ENCODE data around the gene CD247.
A peak's percentile ranks its signal among the peaks of the same experiment; 100 is the strongest.
"Not testable (repeated sequence)": the region's sequence is repeated elsewhere in the genome, so short reads cannot be mapped to it uniquely, and the experiment has no call there.

The CD247 gene

DNA sequence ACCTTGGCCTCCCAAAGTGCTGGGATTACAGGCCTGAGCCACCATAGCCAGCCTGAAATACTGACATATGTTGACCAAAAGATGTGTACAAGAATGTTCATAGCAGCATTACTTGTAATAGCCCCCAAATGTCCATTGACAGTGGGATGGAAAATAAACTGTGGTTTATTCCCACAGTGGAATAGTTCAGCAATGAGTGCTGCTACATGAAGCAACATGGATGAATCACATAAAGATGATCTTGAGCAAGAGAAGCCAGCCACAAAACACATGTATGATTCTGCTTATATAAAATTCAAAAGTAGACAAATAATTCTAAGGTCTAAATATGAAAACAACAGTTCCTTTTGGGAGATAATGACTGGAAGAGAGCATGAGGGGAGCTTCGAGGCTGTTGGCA is 44.4 kb upstream of the CD247 start:
- Histone ChIP-seq H3K9ac (ENCODE audit: low read depth, low read length, poor library complexity, severe bottlenecking) (no peak overlapping the region), H4K20me1 (ENCODE audit: insufficient read depth, low read length, poor library complexity, severe bottlenecking) (no peaks in the 10 kb centered on the region), H3K4me2 (ENCODE audit: low read depth, low read length, poor library complexity, severe bottlenecking) (no peak overlapping the region), H3K4me3 (ENCODE audit: low read length, poor library complexity, severe bottlenecking) (no peak overlapping the region), H3K4me1 (ENCODE audit: insufficient read depth, low read length, poor library complexity, severe bottlenecking) (peaks cover 14% of the 10 kb centered on the region), H2AFZ (ENCODE audit: low read length) (no peak overlapping the region), H3K27me3 (ENCODE audit: insufficient read depth, low read length, poor library complexity, severe bottlenecking) (no peaks in the 10 kb centered on the region), H3K36me3 (ENCODE audit: insufficient read depth, low read length) (no peaks in the 10 kb centered on the region), H3K9me2 (replicated peaks; ENCODE audit: low read depth, low read length) (no peaks in the 10 kb centered on the region), H3K9me3 (ENCODE audit: insufficient read depth, low read depth, low read length) (no peaks in the 10 kb centered on the region), H3F3A (ENCODE audit: low read depth) (no peaks in the 10 kb centered on the region), H3K79me2 (ENCODE audit: insufficient read depth, low read length) (no peaks in the 10 kb centered on the region)
- TF ChIP-seq EZH2phosphoT487 (IDR thresholded peaks at IDR 0.05; ENCODE audit: borderline replicate concordance) = no peak
- TF ChIP-seq, protein P1, sequence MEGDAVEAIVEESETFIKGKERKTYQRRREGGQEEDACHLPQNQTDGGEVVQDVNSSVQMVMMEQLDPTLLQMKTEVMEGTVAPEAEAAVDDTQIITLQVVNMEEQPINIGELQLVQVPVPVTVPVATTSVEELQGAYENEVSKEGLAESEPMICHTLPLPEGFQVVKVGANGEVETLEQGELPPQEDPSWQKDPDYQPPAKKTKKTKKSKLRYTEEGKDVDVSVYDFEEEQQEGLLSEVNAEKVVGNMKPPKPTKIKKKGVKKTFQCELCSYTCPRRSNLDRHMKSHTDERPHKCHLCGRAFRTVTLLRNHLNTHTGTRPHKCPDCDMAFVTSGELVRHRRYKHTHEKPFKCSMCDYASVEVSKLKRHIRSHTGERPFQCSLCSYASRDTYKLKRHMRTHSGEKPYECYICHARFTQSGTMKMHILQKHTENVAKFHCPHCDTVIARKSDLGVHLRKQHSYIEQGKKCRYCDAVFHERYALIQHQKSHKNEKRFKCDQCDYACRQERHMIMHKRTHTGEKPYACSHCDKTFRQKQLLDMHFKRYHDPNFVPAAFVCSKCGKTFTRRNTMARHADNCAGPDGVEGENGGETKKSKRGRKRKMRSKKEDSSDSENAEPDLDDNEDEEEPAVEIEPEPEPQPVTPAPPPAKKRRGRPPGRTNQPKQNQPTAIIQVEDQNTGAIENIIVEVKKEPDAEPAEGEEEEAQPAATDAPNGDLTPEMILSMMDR (conservative IDR thresholded peaks at IDR 0.05; ENCODE audit: low read length) = no peak

DNA sequence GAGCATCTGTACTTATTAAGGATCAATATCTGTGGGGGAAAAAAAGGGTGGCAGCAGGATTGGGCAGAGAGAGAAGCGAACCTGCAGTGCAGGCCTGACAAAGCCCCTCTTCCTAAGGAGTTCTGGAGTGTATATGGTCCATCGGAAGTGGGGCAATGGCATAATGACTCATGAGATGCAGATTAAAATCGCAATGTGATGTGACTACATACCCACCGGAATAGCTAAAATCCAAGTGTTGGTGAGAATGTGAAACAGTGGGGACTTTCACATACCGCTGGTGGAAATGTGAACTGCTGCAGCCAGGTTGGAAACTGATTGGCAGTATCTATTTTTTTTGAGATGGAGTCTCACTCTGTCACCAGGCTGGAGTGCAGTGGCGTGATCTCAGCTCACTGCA is 43.4 kb upstream of the CD247 start:
- TF ChIP-seq, protein P1 (conservative IDR thresholded peaks at IDR 0.05; ENCODE audit: low read length) = no peak
- no peak for TF ChIP-seq EZH2phosphoT487 (IDR thresholded peaks at IDR 0.05; ENCODE audit: borderline replicate concordance)

GRCh38 chr1:167555971-167556714 is 37.8 kb upstream of the CD247 start:
- TF ChIP-seq, protein P1 (conservative IDR thresholded peaks at IDR 0.05; ENCODE audit: low read length) = peak; percentile 97
- TF ChIP-seq EZH2phosphoT487 (IDR thresholded peaks at IDR 0.05; ENCODE audit: borderline replicate concordance) = no peak
- Histone ChIP-seq H3K4me3 (ENCODE audit: low read length, poor library complexity, severe bottlenecking) (no peak overlapping the region), H3K9me2 (replicated peaks; ENCODE audit: low read depth, low read length) (no peaks in the 10 kb centered on the region), H3K36me3 (ENCODE audit: insufficient read depth, low read length) (no peaks in the 10 kb centered on the region), H4K20me1 (ENCODE audit: insufficient read depth, low read length, poor library complexity, severe bottlenecking) (no peaks in the 10 kb centered on the region), H3F3A (ENCODE audit: low read depth) (no peaks in the 10 kb centered on the region), H3K79me2 (ENCODE audit: insufficient read depth, low read length) (peaks cover 5% of the 10 kb centered on the region; the same call in 1 of the 2 replicates), H3K9ac (ENCODE audit: low read depth, low read length, poor library complexity, severe bottlenecking) (no peak overlapping the region), H3K4me1 (ENCODE audit: insufficient read depth, low read length, poor library complexity, severe bottlenecking) (peaks cover 19% of the 10 kb centered on the region), H3K4me2 (ENCODE audit: low read depth, low read length, poor library complexity, severe bottlenecking) (no peak overlapping the region), H2AFZ (ENCODE audit: low read length) (no peak overlapping the region), H3K9me3 (ENCODE audit: insufficient read depth, low read depth, low read length) (no peaks in the 10 kb centered on the region), H3K27me3 (ENCODE audit: insufficient read depth, low read length, poor library complexity, severe bottlenecking) (no peaks in the 10 kb centered on the region)

More for the DNA sequence above, 43.4 kb upstream of the CD247 start:
- no peaks in the 10 kb centered on the region for H3K36me3 ChIP-seq (ENCODE audit: insufficient read depth, low read length)
- no peak overlapping the region for H2AFZ ChIP-seq (ENCODE audit: low read length)
- no peaks in the 10 kb centered on the region for H3F3A ChIP-seq (ENCODE audit: low read depth)
- no peaks in the 10 kb centered on the region for H3K9me2 ChIP-seq (replicated peaks; ENCODE audit: low read depth, low read length)
- H3K27me3 ChIP-seq (ENCODE audit: insufficient read depth, low read length, poor library complexity, severe bottlenecking) = no peaks in the 10 kb centered on the region
- no peak overlapping the region for H3K4me2 ChIP-seq (ENCODE audit: low read depth, low read length, poor library complexity, severe bottlenecking)
- no peak overlapping the region for H3K9ac ChIP-seq (ENCODE audit: low read depth, low read length, poor library complexity, severe bottlenecking)
- no peak overlapping the region for H3K4me3 ChIP-seq (ENCODE audit: low read length, poor library complexity, severe bottlenecking)
- peaks cover 5% of the 10 kb centered on the region for H3K4me1 ChIP-seq (ENCODE audit: insufficient read depth, low read length, poor library complexity, severe bottlenecking)
- no peaks in the 10 kb centered on the region for H4K20me1 ChIP-seq (ENCODE audit: insufficient read depth, low read length, poor library complexity, severe bottlenecking)
- H3K79me2 ChIP-seq (ENCODE audit: insufficient read depth, low read length) = no peaks in the 10 kb centered on the region
- H3K9me3 ChIP-seq (ENCODE audit: insufficient read depth, low read depth, low read length) = no peaks in the 10 kb centered on the region

DNA sequence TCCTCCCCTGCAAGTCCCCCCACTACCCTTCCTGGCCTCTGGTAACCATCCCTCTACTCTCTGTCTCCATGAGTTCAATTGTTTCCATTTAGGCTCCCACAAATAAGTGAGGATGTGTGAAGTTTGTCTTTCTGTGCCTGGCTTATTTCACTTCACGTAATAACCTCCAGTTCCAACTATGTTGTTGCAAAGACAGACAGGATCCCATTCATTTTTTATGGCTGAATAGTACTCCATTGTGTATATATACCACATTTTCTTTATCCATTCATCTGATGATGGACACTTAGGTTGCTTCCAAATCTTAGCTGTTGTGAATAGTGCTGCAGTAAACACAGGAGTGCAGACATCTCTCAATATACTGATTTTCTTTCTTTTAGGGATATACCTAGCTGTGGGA is 36.7 kb upstream of the CD247 start:
- not testable (repeated sequence) for H3K4me3 ChIP-seq (ENCODE audit: low read length, poor library complexity, severe bottlenecking); H3K27me3 ChIP-seq (ENCODE audit: insufficient read depth, low read length, poor library complexity, severe bottlenecking); H2AFZ ChIP-seq (ENCODE audit: low read length); H3K9me2 ChIP-seq (replicated peaks; ENCODE audit: low read depth, low read length); H3K36me3 ChIP-seq (ENCODE audit: insufficient read depth, low read length); H4K20me1 ChIP-seq (ENCODE audit: insufficient read depth, low read length, poor library complexity, severe bottlenecking); H3F3A ChIP-seq (ENCODE audit: low read depth); H3K4me2 ChIP-seq (ENCODE audit: low read depth, low read length, poor library complexity, severe bottlenecking); H3K9ac ChIP-seq (ENCODE audit: low read depth, low read length, poor library complexity, severe bottlenecking); H3K9me3 ChIP-seq (ENCODE audit: insufficient read depth, low read depth, low read length)
- peaks cover 29% of the 10 kb centered on the region for H3K4me1 ChIP-seq (ENCODE audit: insufficient read depth, low read length, poor library complexity, severe bottlenecking)
- H3K79me2 ChIP-seq (ENCODE audit: insufficient read depth, low read length) = peaks cover 14% of the 10 kb centered on the region; the same call in 1 of the 2 replicates
